ENCODE data around the gene MVB12B. TPM values are rescaled to one million over a fixed set of nuclear protein-coding genes. Genes with fewer than 3 reads are reported as not detected.

Gene MVB12B
- polyA plus RNA-seq, 3 donors: 1.9 to 6.2 (median 4.7) TPM

- H3K27ac ChIP-seq (ENCODE audit: low read depth, low read length): no peak overlapping the region
- WGBS, 3 donors: 82 to 88% (median 84%) methylated on average over 24 of the region's 24 CpGs
These were observed 65.4 kb downstream of the MVB12B start for GRCh38 chr9:126391713-126392661.

- no peak overlapping the region for H3K27ac ChIP-seq (ENCODE audit: low read depth, low read length)
- WGBS, 3 donors: 72 to 85% (median 76%) methylated on average over 9 of the region's 9 CpGs
These were observed 66.2 kb downstream of the MVB12B start for GRCh38 chr9:126392662-126393371.

GRCh38 chr9:126393876-126394275 is 67.2 kb downstream of the MVB12B start:
- 84 to 86% (median 85%) methylated on average over 6 of the region's 6 CpGs for WGBS, 3 donors
- H3K27ac ChIP-seq (ENCODE audit: low read depth, low read length): no peak overlapping the region

- H3K27ac ChIP-seq (ENCODE audit: low read depth, low read length): no peak overlapping the region
- 87 to 93% (median 93%) methylated on average over 9 of the region's 9 CpGs for WGBS, 3 donors
These were observed 68.2 kb downstream of the MVB12B start for GRCh38 chr9:126394802-126395201.

GRCh38 chr9:126395439-126396212 is 69.0 kb downstream of the MVB12B start:
- 47 to 74% (median 54%) methylated on average over 7 of the region's 7 CpGs for WGBS, 3 donors
- no peak overlapping the region for H3K27ac ChIP-seq (ENCODE audit: low read depth, low read length)

- H3K27ac ChIP-seq (ENCODE audit: low read depth, low read length): no peak overlapping the region
- 78 to 92% (median 86%) methylated on average over 5 of the region's 5 CpGs for WGBS, 3 donors
These were observed 70.4 kb downstream of the MVB12B start for GRCh38 chr9:126397056-126397455.

- H3K27ac ChIP-seq (ENCODE audit: low read depth, low read length): no peak overlapping the region
- WGBS, 3 donors: 24 to 27% (median 24%) methylated on average over 25 of the region's 25 CpGs
These were observed 71.9 kb downstream of the MVB12B start for GRCh38 chr9:126398403-126399058.

- H3K27ac ChIP-seq (ENCODE audit: low read depth, low read length): no peak overlapping the region
- 91 to 94% (median 93%) methylated on average over 8 of the region's 8 CpGs for WGBS, 3 donors
These were observed 72.6 kb downstream of the MVB12B start for GRCh38 chr9:126399251-126399650.

- WGBS, 3 donors: 92 to 98% (median 96%) methylated on average over 10 of the region's 10 CpGs
- H3K27ac ChIP-seq (ENCODE audit: low read depth, low read length): no peak overlapping the region
These were observed 73.2 kb downstream of the MVB12B start for GRCh38 chr9:126399789-126400188.

GRCh38 chr9:126400571-126400970 is 73.9 kb downstream of the MVB12B start:
- H3K27ac ChIP-seq (ENCODE audit: low read depth, low read length): no peak overlapping the region
- 79 to 87% (median 80%) methylated on average over 11 of the region's 11 CpGs for WGBS, 3 donors

- 49 to 80% (median 53%) methylated on average over 6 of the region's 6 CpGs for WGBS, 3 donors
- no peak overlapping the region for H3K27ac ChIP-seq (ENCODE audit: low read depth, low read length)
These were observed 74.5 kb downstream of the MVB12B start for GRCh38 chr9:126401107-126401506.

GRCh38 chr9:126401581-126401980 is 75.0 kb downstream of the MVB12B start:
- 88 to 93% (median 91%) methylated on average over 12 of the region's 12 CpGs for WGBS, 3 donors
- no peak overlapping the region for H3K27ac ChIP-seq (ENCODE audit: low read depth, low read length)

GRCh38 chr9:126403397-126403796 is 76.8 kb downstream of the MVB12B start:
- H3K27ac ChIP-seq (ENCODE audit: low read depth, low read length): no peak overlapping the region
- 73 to 90% (median 78%) methylated on average over 5 of the region's 5 CpGs for WGBS, 3 donors

GRCh38 chr9:126404459-126404858 is 77.8 kb downstream of the MVB12B start:
- H3K27ac ChIP-seq (ENCODE audit: low read depth, low read length): no peak overlapping the region
- 83 to 92% (median 90%) methylated on average over 14 of the region's 14 CpGs for WGBS, 3 donors

GRCh38 chr9:126406075-126406667 is 79.5 kb downstream of the MVB12B start:
- WGBS, 3 donors: 84 to 90% (median 89%) methylated on average over 10 of the region's 10 CpGs
- H3K27ac ChIP-seq (ENCODE audit: low read depth, low read length): no peak overlapping the region

- 61 to 80% (median 64%) methylated on average over 19 of the region's 19 CpGs for WGBS, 3 donors
- no peak overlapping the region for H3K27ac ChIP-seq (ENCODE audit: low read depth, low read length)
These were observed 80.7 kb downstream of the MVB12B start for GRCh38 chr9:126407114-126407870.

GRCh38 chr9:126408004-126408403 is 81.4 kb downstream of the MVB12B start:
- 94 to 96% (median 95%) methylated on average over 10 of the region's 10 CpGs for WGBS, 3 donors
- H3K27ac ChIP-seq (ENCODE audit: low read depth, low read length): no peak overlapping the region

Data from adipose tissue (tissue), 3 donors.